ENCODE results near the gene CLIC6.

DNA sequence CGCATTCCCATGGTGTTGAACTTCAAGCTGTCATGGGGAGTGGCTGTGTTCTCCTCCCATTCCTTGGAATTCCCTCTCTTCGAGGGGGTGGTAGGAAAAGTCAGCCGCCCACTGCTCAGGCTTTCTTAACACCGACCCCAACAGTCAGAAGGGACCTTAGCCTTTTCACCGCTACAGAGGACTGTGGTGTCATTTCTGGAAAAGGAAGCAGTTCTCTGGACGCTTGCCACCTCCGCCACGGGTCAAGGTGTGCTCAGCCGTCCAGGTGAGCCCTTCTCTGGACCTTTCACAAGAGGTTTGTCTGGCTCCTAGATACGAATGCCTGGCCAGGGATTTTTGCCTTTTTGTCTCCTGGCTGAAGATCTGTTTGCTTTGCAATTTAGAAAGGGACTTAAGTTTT lies 31.8 kb downstream of the CLIC6 start:
- TF ChIP-seq CHD1 (IDR thresholded peaks at IDR 0.05; ENCODE audit: low read depth, low read length) = no peak
- TF ChIP-seq RCOR1 (IDR thresholded peaks at IDR 0.05; ENCODE audit: insufficient replicate concordance, low read length) = no peak
- TF ChIP-seq, protein P1, sequence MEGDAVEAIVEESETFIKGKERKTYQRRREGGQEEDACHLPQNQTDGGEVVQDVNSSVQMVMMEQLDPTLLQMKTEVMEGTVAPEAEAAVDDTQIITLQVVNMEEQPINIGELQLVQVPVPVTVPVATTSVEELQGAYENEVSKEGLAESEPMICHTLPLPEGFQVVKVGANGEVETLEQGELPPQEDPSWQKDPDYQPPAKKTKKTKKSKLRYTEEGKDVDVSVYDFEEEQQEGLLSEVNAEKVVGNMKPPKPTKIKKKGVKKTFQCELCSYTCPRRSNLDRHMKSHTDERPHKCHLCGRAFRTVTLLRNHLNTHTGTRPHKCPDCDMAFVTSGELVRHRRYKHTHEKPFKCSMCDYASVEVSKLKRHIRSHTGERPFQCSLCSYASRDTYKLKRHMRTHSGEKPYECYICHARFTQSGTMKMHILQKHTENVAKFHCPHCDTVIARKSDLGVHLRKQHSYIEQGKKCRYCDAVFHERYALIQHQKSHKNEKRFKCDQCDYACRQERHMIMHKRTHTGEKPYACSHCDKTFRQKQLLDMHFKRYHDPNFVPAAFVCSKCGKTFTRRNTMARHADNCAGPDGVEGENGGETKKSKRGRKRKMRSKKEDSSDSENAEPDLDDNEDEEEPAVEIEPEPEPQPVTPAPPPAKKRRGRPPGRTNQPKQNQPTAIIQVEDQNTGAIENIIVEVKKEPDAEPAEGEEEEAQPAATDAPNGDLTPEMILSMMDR (conservative IDR thresholded peaks at IDR 0.05; ENCODE audit: low read depth, low read length) = no peak
- TF ChIP-seq RAD21 (IDR thresholded peaks at IDR 0.05; ENCODE audit: low read length) = no peak
- TF ChIP-seq POLR2A (IDR thresholded peaks at IDR 0.05; ENCODE audit: low read depth, low read length) = no peak
- TF ChIP-seq, protein P2, sequence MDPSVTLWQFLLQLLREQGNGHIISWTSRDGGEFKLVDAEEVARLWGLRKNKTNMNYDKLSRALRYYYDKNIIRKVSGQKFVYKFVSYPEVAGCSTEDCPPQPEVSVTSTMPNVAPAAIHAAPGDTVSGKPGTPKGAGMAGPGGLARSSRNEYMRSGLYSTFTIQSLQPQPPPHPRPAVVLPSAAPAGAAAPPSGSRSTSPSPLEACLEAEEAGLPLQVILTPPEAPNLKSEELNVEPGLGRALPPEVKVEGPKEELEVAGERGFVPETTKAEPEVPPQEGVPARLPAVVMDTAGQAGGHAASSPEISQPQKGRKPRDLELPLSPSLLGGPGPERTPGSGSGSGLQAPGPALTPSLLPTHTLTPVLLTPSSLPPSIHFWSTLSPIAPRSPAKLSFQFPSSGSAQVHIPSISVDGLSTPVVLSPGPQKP (IDR thresholded peaks at IDR 0.05; ENCODE audit: borderline replicate concordance, low read depth, low read length) = no peak
- no peak for TF ChIP-seq BHLHE40 (IDR thresholded peaks at IDR 0.05; ENCODE audit: low read depth, low read length)
- TF ChIP-seq, protein P3, sequence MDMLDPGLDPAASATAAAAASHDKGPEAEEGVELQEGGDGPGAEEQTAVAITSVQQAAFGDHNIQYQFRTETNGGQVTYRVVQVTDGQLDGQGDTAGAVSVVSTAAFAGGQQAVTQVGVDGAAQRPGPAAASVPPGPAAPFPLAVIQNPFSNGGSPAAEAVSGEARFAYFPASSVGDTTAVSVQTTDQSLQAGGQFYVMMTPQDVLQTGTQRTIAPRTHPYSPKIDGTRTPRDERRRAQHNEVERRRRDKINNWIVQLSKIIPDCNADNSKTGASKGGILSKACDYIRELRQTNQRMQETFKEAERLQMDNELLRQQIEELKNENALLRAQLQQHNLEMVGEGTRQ (IDR thresholded peaks at IDR 0.05; ENCODE audit: low read depth, low read length) = no peak
- no peak for TF ChIP-seq SMC3 (IDR thresholded peaks at IDR 0.05; ENCODE audit: low read depth, low read length)
- no peak for TF ChIP-seq MXI1 (IDR thresholded peaks at IDR 0.05; ENCODE audit: borderline replicate concordance, low read depth, low read length)

Measured in IMR-90 (cell line).